Lower leg skin (tissue), 4 donors: Measurements from ENCODE around the gene LASP1NB.

ENCODE experiments used
- DNase-seq, 2 donors: peaks; one replicate each; pipeline ENCODE4 v3.0.0-alpha.2; 2019; ENCODE audit warnings: low spot score in 2 of 2
- H3K4me3 ChIP-seq: fragments of 200-600 bp; sonication (generic); 2 replicates; pipeline ENCODE4 v1.5.1; 2017; ENCODE audit warnings: mild to moderate bottlenecking, low read depth; ENCODE audit not compliant: poor library complexity, severe bottlenecking
- CTCF ChIP-seq, 3 donors: fragments of 450-650 bp; IDR thresholded peaks; one replicate each; pipeline ENCODE4 v1.5.1; 2016; ENCODE audit warnings: antibody characterized with exemption in 3 of 3, mild to moderate bottlenecking in 3 of 3, moderate library complexity in 2 of 3
- POLR2A ChIP-seq, 2 donors: fragments of 450-650 bp; IDR thresholded peaks; one replicate each; pipeline ENCODE4 v1.6.1; 2016 to 2017; ENCODE audit warnings: antibody characterized with exemption in 2 of 2, mild to moderate bottlenecking in 1 of 2, moderate library complexity in 1 of 2
- WGBS, 2 donors: methylation state at CpG; one replicate each; pipeline ENCODE4 v1.1.5; 2018; 5-methylcytosine and 5-hydroxymethylcytosine counted together
- intact Hi-C: fragments of 100-400 bp; cut with DNase I; formaldehyde crosslinking; loops from one replicate; pipeline ENCODE4 v1.15.0; 2023; ENCODE audit warnings: low total_unique reads

Gene LASP1NB

GRCh38 chr17:38918916-38919315 is 6.5 kb upstream of the LASP1NB start:
- 96 to 97% methylated on average over 5 of the region's 5 CpGs for WGBS, 2 donors
- H3K4me3 ChIP-seq, result no peak overlapping the region
- no peak for TF ChIP-seq CTCF (IDR thresholded peaks at IDR 0.05)
- TF ChIP-seq POLR2A (IDR thresholded peaks at IDR 0.05), result no peak
- intact Hi-C loops, result no loop called here
- DNase-seq, result peak; percentile 8 to 74

- 95% methylated on average over 16 of the region's 16 CpGs for WGBS, 2 donors
- peak; percentile 12 to 68 for DNase-seq
- intact Hi-C loops, result no loop called here
- TF ChIP-seq POLR2A (IDR thresholded peaks at IDR 0.05), result no peak
- no peak for TF ChIP-seq CTCF (IDR thresholded peaks at IDR 0.05)
- no peak overlapping the region for H3K4me3 ChIP-seq
Measured at GRCh38 chr17:38919316-38920078, 5.9 kb upstream of the LASP1NB start.

- TF ChIP-seq CTCF (IDR thresholded peaks at IDR 0.05) (no peak), POLR2A (IDR thresholded peaks at IDR 0.05) (no peak)
- intact Hi-C loops, result no loop called here
- 74 to 75% methylated on average over 9 of the region's 9 CpGs for WGBS, 2 donors
- no peak overlapping the region for H3K4me3 ChIP-seq
- DNase-seq, result peak; percentile 11 to 67
Measured at GRCh38 chr17:38920374-38921291, 4.8 kb upstream of the LASP1NB start.

- WGBS, 2 donors, result 64 to 67% methylated on average over 13 of the region's 13 CpGs
- TF ChIP-seq CTCF (IDR thresholded peaks at IDR 0.05) (no peak), POLR2A (IDR thresholded peaks at IDR 0.05) (no peak)
- H3K4me3 ChIP-seq, result no peak overlapping the region
- intact Hi-C loops, result no loop called here
- DNase-seq, result peak; percentile 11 to 76
Measured at GRCh38 chr17:38921756-38922411, 3.5 kb upstream of the LASP1NB start.

- WGBS, 2 donors, result 51 to 54% methylated on average over 6 of the region's 6 CpGs
- intact Hi-C loops, result no loop called here
- no peak for TF ChIP-seq CTCF (IDR thresholded peaks at IDR 0.05)
- TF ChIP-seq POLR2A (IDR thresholded peaks at IDR 0.05), result no peak
- peak; percentile 55 to 88 for DNase-seq
- H3K4me3 ChIP-seq, result no peak overlapping the region
Measured at GRCh38 chr17:38922538-38923297, 2.7 kb upstream of the LASP1NB start.
